GM10266 (cell line): ENCODE data around the gene RNF5.

Source experiments
- DNase-seq: peaks from one replicate; pipeline ENCODE4 v3.0.0; 2012; ENCODE audit errors: extremely low spot score
- TF ChIP-seq, protein P1 (sequence below): IDR thresholded peaks from 2 replicates; pipeline ENCODE4 v1.5.1; 2012; ENCODE audit warnings: mild to moderate bottlenecking, low read depth; ENCODE audit not compliant: control insufficient read depth, insufficient read depth; ENCODE audit errors: missing control alignments

The RNF5 gene

DNA sequence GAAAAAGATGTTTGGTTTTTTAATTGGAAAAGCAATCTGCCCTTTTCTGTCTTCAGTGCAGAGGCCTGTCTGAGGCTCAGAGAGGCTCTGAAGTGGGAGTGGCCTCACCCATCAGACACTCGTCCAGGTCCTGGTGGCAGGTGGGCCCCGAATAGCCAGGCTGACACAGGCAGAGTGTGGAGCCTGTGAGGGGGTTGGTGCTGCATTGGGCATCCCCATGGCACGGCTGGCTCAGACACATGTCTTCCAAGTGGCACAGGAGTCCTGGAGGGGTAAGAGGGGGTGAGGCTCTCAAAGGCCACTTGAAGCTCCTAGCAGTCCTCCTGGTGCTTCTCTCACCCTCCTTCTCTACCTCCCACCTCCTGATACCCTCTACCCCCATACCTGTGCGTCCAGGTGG lies 41.8 kb downstream of the RNF5 start:
- DNase-seq, result no peak
- TF ChIP-seq, protein P1, sequence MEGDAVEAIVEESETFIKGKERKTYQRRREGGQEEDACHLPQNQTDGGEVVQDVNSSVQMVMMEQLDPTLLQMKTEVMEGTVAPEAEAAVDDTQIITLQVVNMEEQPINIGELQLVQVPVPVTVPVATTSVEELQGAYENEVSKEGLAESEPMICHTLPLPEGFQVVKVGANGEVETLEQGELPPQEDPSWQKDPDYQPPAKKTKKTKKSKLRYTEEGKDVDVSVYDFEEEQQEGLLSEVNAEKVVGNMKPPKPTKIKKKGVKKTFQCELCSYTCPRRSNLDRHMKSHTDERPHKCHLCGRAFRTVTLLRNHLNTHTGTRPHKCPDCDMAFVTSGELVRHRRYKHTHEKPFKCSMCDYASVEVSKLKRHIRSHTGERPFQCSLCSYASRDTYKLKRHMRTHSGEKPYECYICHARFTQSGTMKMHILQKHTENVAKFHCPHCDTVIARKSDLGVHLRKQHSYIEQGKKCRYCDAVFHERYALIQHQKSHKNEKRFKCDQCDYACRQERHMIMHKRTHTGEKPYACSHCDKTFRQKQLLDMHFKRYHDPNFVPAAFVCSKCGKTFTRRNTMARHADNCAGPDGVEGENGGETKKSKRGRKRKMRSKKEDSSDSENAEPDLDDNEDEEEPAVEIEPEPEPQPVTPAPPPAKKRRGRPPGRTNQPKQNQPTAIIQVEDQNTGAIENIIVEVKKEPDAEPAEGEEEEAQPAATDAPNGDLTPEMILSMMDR, result no peak

DNA sequence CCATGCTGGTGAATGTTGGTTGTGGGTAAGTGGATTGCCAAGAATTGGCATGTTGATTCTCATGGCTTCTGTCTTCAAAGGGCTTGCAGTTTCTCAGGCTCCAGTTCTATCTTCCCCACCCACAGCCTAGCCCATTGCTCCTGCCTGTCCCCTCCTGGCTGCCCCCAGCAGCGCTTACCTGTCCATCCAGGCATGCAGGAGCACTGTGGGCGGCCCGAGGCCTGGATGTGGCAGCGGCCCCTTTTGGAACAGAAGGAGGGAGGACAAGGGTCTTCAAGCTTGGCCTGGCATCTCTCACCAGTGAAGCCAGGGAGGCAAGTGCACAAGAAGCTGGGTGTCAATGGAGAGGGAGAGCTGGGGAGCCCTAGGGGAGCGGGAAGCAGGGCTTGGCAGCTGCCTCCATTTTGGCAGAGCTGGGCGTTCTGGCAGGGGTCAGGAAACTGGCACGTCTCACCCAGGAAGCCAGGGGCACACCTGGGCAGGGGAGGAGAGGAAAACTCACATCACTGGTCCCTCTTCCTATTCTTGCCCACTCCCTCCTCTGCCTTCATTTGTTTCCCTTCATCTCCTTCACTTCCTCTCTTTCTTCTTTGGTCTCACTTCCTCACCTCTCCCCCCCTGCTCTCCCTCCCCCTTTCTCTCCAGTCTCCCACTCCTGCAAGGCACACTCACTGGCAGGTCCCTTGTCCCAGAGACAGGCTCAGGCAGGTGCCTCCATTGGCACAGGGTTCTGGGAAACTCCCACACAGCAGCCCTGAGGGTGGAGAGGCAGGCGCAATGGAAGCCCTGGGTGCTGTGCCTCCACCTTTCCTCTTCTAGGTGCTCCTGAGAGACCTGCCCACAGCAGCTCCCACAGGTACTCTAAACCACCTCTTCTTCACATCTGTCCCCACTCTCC lies 44.4 kb downstream of the RNF5 start:
- DNase-seq, result no peak
- TF ChIP-seq, protein P1, result no peak

DNA sequence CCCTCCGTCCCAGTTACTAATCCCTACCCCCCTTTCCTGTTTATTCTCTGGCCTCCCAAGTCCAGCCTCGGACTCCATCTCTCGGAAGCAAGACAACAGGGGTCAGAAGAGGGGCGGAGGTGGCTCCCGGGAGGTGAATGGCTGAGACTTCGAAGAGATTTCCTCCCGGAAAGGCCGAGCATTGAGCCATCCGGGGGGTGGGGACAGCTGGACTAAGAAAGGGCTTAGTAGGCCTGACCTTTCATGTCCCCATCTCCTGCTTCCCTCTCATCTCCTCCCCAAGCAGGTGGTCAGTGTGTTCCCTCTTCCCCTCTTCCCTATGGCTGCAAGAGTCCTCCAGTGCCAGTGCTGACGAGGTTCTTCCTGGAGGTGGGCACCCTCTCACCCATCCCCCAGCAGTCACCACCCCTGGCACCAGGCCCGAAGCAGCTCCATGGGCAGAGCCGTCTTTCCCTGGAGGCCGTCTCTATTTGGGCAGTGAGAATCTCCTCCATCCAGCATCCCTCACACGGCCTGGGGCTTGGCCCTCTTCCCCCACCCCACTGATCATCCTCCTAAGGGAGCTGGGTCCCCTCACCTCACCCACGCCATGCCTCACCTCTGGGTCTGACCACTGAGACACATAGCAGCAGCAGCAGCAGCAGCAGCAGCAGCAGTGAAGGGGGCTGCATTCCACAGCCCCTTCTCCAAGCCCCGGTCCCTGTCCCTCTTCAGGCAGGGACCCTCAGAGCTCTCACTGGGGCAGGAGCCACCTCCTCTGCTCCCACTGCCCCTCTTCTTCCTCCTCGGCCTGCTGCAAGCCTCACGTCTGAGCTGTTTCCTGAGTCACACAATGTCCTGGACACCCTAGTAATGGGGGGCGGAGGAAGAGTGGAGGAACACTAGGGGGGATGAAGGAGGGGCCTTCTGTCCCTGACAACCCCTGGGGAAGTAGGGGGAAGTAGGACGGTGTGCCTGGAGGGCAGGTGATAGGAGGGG lies 45.3 kb downstream of the RNF5 start, which contains the start of gene NOTCH4:
Gene NOTCH4 (minus strand): TSS at position 810 of the 978 bp plus-strand sequence. CDS start 139 bp downstream, at position 671.
- TF ChIP-seq, protein P1, result no peak
- DNase-seq, result no peak

DNA sequence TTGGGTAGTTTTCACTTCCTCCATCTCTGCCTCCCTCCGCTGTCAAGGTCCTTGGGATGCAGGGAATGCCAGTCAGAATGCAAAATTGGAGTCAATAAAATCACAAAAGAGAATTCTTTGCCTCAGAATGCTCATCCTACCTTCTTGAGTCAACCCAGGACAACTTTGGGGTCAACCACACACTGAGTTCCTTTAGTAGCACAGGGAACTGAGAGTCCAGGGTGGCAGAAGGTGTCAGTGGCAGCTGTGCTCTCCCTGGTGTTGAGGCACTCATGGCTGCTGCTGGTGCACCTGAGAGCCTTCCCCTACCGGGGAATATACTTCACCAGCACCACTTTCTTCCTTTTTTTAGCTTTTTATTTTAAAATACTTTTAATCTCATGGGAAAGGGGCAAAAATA lies 46.5 kb downstream of the RNF5 start:
- DNase-seq, result no peak
- TF ChIP-seq, protein P1, result no peak

DNA sequence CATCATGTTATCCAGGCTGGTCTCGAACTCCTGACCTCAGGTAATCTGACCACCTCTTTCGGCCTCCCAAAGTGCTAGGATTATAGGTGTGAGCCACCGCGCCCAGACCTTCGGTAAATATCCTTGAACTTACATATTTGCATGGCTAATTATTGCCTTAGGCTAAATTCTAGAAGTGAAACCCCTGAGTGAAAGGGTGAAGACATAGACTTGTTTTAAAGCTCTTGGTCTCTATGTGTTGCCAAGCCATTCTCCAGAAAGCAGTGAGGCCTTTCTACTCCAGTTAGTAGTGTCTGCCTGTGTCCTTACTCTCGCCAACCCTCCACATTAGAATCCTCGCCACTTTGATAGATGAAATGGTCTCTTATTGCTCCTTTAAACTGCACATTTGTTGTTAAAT lies 48.2 kb downstream of the RNF5 start:
- TF ChIP-seq, protein P1, result no peak
- no peak for DNase-seq
